Measurements from ENCODE around the gene NEK10.
A peak's percentile ranks its signal among the peaks of the same experiment; 100 is the strongest.
"Not testable (repeated sequence)": the region's sequence is repeated elsewhere in the genome, so short reads cannot be mapped to it uniquely, and the experiment has no call there.

Gene NEK10

DNA sequence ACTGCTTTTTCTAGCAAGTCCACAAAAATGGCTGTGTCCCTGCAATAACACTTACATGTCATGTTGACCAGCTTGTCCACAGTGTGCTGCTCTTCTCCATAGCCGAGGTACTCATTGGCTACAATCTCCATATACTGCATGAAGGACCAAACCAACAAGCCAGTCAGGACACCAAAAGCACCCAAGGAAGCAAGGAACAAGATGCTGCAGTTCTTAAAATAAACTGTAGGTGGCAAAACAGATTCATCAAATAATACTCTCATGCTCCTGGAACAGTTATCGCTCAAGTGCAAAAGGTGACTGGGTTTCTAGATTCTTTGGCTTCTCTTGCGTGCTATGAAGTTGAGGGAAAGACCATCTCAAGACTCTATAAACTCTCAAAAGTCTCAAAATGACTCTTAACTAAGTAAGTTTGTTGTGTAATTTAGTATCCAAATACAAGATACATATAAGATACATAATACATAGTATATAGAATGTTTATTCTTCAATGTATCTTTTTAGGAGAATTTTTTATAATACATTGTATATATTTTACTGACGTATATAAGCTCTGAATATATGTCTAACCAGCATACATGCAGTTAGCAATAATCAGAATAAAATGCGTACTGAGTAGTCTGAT, 57.0 kb downstream of the NEK10 start:
- DNase-seq, result peak; percentile 85

DNA sequence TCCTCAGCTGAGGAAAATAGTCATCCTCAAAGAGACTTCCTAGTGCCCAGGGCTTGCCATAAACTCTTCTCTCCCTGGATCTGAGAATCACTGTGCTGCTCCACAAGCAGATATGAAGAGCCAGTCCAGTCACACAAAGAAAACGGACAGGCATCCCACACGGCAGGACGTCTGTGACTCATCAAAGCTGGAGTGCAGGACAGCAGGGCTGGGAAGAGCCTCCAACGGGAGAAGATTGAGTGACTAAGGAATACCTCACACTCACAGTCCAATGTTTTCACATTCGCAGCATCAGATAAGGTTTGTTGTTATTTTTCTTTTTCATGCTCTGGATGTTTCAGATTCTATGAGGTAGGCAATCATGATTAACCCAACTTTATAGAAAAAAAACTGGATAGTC, 57.8 kb downstream of the NEK10 start:
- no peak for DNase-seq

DNA sequence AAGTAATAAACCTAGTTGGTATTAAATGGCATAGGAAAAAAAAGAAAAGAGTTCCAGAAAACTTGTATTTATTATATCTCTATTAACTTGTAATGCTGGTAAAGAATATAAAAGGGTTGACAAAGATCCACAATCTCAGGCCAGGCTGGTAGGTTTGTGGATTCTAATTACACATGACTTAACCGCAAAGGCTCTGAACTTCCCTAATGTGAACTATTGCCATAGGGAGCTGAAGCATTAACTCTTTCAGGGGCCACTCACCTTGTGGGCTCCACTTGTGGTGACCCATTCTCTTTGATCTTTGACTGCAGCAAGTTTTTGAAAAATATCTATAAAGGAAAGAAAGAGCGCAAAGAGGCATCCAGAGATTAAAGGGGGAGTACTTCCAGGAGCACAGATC, 58.5 kb downstream of the NEK10 start:
- peak; percentile 64 for DNase-seq

DNA sequence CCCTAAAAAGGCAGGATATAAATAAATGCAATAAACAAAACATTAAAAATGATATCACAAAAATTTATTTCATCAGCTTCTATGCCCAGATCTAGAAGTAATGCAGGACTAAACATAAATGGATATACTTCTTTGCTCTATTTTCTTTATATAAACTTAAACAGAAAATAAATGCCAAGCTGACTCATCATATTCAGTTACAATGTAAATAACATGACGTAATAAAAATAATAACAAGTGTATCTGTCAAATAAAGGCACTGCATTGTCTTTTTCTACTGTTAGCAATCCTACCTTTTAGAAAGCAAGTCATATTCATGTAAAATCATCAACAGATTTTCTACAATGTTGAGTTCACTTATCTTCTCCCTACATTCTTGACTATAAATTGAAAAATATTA, 61.6 kb downstream of the NEK10 start:
- DNase-seq, result no peak

DNA sequence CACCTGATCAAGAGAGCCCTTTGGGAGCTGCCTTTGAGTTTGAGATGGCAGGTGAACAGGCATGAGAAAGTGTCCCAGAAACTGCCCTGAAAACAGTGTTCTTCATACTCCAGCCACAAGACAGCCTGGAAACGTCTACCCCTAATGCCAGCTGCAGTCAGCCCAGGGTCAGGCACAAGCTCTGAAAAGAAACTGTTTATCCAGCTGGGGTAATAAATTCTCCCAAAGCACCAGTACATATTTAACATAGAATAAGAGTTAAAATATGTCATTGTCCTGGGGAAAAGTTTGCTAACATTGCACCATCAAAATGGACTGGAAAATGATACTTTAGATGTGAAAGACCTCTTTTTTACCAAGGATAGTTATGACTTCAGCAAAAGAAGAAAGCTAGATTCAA, 66.3 kb downstream of the NEK10 start:
- no peak for DNase-seq

DNA sequence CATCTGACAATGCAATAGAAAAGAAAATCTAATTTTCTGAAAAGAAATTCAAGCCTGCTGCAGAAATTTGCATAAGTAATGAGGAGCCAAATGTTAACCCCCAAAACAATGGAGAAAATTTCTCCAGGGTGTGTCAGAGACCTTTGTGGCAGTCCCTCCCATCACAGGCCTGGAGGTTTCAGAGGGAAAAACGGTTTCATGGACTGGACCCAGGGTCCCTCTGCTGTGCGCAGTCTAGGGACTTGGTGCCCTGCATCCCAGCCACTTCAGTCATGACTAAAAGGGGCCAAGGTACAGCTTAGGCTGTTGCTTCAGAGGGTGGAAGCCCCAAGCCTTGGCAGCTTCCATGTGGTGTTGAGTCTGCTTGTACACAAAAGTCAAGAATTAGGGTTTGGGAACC, 70.2 kb downstream of the NEK10 start:
- not testable (repeated sequence) for DNase-seq

DNA sequence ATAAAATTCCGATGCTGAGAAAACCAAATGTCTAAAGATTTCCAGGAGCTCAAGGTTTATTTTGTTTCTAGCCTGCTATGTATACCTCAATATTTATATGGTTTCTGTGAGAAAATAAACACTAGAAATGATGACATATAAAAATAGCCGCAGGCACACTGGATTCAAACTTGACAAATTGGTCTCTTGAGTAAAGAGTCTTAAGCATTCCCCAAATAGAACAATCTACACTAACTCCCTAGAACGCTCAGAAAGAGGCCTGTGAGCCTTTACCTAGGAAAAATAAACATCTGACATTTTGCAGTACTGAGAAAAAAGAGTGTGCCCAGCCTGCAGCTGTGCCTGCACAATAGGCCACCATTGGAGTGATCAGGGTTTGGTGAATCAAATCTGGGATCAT, 75.2 kb downstream of the NEK10 start:
- DNase-seq, result no peak

DNA sequence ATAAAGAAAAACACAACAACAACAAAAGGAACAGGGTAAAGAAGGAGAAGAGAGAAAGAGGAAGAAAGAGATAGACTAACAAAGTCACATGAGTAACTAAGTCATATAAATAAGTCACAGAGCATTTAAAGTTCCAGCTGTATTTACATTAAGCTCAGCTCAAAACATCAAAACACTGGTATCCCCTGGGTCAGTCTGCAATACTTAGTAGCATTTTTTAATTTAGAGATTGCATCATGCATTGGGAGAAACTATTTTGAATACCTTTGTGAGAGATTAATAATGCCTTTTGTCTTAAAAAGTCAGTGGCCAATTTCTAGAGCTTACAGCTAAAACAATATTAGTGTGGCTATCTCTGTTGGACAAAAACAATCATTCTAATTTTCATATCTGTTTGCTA, 78.4 kb downstream of the NEK10 start:
- no peak for DNase-seq

DNA sequence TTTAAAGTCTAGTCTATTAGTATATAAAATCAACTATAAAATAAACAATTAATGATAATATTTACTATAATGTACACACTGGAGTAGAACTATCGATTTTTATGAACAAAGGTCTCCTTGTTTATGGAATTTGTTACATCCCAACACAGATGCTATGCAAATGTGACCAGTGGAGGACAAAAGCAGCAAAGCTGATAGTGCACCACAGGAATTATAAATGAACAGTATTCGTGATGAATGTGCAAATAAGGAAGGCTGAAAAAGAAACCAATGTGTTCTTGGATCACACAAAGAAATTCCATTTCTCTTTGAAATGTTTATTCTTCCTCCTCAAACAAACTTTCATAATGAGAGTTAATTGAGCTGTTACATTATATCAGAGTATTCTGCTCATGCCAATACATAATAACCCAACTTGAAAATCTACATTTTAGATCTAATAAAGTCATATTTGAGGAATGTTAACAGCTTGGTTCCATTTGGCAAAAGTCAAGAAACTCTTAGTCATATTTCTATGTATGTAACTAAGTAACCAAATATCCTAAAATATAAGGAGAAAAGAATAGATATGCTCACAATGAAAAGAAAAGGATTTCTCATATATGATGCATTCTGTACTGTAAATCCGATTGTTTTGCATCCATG, 79.3 kb downstream of the NEK10 start:
- DNase-seq, result no peak

DNA sequence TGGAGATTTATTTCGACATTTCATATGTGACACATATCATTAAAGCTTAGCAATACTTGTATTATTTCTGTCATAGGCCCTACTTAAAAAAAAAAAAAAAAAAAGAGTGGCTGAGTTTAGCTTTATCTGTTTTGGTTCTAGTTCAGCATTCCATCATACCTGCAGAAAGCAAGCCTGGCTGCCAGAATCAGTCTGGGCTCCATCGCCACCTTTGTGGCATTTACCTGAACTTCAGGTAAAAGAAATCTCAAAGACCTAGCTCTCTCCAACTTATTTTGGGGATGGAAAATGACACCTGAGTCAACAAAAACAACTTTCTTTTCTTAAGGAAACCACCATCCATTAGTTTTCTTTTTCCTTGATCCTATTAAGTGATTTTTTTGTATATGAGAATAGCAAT, 82.1 kb downstream of the NEK10 start:
- no peak for DNase-seq

DNA sequence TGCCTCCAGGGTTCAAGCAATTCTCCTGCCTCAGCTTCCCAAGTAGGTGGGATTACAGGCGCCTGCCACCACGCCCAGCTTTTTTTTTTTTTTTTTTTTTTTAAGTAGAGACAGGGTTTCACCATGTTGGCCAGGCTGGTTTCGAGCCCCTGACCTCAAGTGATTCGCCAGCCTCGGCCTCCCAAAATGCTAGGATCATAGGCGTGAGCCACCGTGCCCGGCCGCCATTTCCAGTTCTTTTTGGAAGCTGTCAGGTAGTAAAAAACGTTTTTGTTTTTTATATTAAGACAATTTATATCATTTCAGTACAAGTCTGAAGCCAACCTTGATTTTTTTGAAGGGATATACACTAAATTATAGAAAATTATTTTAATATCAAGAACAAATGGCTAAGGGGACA, 82.7 kb downstream of the NEK10 start:
- not testable (repeated sequence) for DNase-seq

DNA sequence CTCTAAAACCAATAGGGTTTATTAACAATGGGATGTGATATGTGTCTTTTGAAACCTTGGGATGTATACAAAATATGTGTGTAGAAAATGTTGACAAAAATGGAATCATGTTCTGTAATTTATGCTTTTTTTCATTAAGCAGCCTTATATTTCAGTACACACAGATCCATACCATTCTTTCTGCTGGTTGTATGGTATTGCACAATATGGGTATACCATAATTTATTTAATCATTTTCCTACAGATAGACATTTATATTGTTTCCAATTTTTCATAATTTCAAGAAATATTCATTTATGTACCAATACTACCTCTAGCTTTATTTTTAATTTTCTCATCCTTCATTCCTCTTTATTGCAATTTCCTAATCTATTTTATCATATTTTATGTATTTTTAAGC, 83.5 kb downstream of the NEK10 start:
- DNase-seq, result no peak

DNA sequence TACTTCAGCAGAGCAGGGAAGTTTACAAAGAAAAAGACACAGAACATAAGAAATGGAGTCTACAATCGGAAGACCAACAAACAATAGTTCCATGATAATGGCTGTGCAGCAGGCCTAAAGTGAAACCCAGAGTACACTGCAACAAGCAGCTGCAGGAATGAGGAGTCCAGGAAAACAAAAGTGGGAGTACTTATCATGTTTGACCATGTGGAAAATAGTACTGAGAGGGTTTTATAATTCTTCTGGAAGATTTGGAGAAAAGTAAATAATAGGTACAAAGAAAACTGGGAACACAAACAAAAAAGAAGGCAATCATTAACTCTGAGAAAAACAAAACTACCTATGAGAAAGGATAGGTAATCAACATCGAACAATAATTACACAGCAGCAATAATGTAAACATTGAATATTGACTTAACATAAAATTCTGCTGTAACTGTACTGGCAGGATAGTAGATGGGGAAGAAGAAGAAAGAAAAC, 87.5 kb downstream of the NEK10 start:
- DNase-seq, result no peak

DNA sequence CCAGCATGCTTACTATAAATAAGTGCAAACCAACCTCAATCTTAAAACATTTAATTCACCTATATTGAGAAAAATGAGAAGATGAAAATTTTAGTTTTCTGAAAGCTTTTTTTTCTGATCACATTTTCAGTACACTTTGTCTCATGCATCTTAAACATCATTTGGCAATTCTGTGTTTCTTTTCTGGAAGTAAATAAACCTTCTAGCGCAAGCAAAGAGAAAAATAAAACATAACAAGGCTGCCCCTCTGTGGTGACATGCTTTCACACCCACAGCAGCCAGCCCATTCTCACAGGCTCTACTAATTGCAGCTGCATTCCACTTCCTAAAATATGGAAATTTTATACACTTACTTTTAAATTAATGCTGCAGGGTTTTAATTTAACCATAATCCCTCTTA, 90.1 kb downstream of the NEK10 start:
- DNase-seq, result peak; percentile 5

DNA sequence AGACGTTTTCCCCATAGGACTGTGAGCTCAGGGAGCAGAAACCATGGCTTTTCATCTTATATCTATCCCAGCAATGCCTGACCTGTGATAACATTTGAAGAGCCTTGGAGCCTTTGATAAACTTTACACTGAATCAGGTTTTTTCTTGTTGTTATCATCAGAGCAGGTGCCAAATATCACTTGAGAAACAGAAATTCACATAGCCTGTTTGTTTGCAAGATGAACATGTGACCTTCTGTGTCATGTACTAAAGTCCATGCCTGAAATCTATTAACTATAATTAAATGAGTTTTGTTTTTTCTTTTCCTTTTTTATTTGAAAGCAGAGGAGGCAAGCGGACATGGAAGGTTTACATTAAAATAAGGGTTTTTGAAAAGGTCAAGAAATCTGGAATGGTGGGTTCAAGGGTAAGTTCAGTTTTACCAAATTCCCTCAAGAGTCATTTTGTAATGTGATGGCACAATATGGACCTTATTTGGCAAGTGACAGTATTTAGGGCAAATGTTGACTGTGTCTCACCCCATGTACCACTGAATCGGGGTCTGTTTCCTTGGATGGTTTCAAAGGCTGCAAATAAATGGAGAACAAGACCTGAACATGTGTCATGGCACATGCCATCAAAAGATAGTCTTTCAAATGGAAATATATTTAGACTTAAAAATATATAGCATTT, 90.7 kb downstream of the NEK10 start:
- no peak for DNase-seq

DNA sequence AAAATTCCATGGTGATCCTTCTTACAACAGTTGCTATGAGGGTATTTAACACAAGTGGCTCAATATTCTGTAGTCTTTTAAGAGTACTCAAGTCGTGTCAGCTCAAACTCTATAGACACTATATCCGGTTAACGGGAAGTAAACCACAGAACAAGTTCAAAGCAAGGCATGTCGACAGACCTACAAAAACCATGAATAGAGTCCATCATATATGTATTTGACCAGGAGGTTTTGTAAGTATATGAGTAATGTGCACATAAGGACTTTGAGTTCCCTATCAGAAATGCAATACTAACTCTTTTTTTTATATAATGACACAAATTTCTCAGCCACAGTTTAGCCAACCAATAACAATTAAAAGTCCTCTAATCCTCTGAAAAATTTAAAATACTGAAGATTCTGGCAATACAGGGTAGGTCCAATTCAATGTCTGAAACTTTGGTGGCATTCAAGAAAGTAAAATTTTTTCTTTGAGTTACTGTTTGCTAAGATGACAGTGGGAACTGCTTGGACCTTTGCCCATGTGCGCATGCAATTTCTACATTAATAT, 93.7 kb downstream of the NEK10 start:
- no peak for DNase-seq

DNA sequence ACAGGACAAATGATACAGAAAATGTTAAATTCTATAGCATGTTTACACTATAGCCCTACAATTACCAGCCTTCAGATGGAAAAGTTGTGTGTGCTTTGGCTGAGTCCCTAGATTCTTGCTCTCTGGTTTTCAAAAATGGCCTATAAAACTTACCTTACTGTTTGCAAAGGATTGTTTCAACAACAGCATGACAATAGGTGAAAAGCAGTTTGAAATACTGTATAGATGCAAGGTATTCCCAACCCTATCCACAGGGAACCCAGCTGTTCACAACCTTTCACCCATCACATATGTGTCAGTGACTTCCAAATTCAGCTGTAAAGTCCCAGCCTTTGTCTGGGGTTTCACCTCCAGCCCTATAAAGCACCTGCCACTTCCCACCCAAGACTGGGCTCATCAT, 97.3 kb downstream of the NEK10 start:
- DNase-seq, result no peak

DNA sequence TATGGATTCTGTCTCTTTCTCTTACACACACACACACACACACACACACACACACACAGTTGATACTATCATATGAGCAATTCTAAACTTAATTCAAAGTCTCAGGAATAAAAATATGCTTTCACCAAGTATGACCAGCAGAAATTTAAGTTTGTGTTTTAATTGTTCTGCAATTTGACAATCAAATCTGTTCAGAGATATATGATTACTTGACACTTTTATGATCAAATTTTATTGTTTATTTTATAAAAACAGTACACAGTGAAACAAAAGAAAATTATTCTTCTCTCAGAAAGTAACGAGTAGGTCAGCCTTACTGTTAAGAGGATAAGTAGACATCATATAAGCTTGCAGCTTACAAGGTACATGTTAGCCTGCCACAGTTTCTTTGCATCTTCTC, 114.3 kb downstream of the NEK10 start:
- DNase-seq, result no peak

DNA sequence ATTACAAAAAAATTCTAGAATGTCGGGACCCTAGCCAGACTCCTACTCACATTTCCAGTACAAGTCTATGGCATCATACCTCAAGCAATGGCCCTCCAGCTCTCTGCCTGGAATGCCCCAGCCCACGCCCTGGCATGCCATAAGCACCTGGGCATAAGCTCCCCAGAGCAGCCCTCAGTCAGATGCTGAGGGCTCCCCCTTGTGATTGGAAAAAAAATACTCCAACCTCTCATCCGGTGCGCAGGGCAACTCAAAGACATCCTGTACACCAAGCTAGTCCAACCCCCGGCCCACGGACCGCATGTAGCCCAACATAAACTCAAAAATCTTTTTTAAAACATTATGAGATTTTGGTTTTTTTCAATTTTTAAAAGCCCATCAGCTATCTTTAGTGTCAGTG, 115.4 kb downstream of the NEK10 start:
- DNase-seq, result peak; percentile 48

DNA sequence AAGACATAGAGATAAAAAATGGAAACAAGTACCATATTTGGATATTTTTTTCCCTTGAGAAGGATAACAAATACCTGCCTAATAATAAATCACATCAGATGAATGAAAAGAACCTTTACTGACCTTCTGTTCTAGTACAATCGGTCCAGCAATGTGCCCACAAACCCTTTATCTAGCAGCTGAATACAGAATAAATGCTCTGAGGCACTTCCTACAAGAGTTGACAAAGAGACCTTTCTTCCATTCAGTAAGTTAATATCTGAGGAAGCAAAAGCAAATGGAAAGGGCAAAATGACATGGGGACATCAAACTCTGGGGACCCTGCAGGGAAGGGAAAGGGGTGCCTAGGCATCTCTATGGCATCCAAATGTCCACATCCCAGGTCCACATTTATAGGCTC, 115.8 kb downstream of the NEK10 start:
- DNase-seq, result no peak

DNA sequence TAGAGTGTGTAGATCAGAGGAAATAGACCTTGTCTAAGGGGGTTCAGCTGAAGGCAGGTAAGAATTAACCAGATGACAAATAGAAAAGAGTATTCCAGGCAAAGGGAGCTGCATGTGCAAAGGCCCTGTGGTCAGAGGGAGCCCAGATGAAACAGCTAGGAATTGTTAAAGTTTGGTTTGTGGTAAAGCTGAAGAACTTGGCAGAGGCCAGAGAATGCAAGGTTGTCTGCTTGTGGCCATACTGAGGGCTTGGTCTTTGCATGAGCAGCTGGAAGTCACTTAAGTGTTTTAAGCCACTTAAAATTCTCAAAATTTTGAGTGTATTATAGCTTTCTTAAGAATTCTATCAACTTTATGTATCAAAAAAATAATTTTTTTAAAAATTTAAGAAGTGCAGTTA, 116.5 kb downstream of the NEK10 start:
- no peak for DNase-seq

DNA sequence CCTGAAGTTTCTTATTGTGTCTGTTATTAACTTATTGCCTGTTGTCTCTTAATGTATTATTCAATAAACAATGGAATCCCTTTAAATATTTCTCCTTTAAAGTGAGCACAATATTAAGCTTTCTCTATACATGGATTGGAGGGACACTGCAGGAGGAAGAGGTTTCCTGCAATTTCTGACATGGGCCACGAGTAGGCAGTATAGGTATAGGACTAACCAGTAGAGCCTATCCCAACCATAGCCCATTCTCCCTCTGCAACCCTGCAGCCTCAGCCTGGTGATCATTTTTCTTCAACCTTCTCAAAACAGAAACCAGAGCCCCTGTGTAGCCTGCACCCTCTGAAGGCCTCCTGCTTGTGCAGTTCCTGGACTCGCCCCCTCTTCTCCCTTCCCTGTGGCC, 124.8 kb downstream of the NEK10 start:
- DNase-seq, result no peak

DNA sequence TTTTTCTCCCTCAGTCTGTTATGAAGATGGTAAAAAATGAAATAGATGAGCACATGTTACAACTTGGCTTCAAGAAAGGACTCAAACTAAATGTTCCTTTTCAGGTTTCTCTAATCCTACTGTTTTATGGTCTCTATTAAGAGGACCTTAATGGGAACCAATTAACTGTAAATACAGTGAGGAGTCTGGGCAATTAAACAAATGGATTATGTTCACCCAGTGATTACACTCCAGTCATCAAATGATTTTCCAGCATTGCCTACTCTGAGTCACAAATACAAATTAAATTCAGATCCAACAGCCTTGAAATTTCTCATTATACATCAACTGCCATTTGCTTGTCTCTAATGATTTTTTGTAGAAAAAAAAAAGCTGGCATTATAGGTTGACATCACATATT, 129.2 kb downstream of the NEK10 start:
- no peak for DNase-seq

DNA sequence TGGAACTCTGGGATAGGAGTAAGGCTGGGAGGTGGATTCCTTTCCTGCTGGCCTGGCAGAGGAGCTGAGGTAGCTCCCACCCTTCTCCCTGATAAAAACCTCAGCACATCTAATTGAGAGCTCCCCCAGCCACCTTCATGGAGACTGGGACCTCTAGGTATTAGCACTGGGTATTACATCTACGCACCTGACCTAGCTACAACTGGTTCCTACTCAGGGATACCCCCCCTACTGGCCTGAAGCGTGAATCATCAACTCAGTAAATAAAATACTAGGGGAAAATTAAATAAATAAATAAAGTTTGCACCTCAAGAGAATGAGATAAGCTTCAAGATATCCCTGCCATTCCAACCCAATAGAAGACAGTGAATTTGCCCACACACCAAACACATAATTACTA, 140.4 kb downstream of the NEK10 start:
- no peak for DNase-seq

Data from hematopoietic multipotent progenitor cell treated with erythropoietin and hydrocortisone succinate and interleukin-3 and kit ligand, for 4 days (in vitro differentiated cells).